ENCODE measurements around the gene ITGAX. TPM values are rescaled to one million over a fixed set of nuclear protein-coding genes. Genes with fewer than 3 reads are reported as not detected.

Gene ITGAX
- total and polyA plus RNA-seq, 2 of the 8 experiments (the other 6 are each of a cell fraction or from before 2014, with no cell fraction given), result 0.30 TPM; not detected in 1

DNA sequence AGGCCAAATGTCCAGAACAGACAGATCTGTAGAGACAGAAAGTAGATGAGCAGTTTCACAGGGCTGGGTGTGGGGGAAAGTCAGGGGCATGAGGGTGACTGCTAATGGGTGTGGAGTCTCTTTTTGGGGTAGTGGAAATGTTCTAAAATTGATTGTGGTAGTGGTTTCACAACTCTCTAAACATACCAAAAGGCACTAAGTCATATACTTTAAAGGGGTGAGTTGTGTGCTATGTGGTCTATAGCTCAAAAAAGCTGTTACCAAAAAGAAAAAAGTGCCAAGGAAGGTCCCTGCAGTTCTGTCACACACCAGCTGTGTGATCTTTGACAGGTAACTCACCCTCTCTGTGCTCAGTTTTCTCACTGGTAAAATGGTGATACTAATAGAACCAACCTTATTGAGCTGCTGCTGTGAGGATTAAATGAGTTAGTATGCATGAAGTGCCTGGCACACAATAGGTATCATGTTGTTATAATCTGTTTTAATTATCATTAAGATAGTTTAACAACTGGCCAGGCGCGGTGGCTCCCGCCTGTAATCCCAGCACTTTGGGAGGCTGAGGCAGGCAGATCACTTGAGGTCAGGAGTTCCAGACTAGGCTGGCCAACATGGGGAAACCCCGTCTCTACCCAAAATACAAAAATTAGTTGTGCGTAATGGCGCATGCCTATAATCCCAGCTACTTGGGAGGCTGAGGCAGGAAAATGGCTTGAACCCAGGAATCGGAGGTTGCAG, 10.3 kb downstream of the ITGAX start (continued):
- TF ChIP-seq RXRA (IDR thresholded peaks at IDR 0.05; ENCODE audit: insufficient read depth, low read depth, low read length) (no peak), RBBP5 (IDR thresholded peaks at IDR 0.05; ENCODE audit: borderline replicate concordance, low read depth, low read length) (no peak), CTBP2 (IDR thresholded peaks at IDR 0.05; ENCODE audit: borderline replicate concordance, insufficient read depth, insufficient read length, low read length) (no peak), TBP (IDR thresholded peaks at IDR 0.05; ENCODE audit: low read depth, low read length) (no peak), RAD21 (IDR thresholded peaks at IDR 0.05 in 1 of 2, conservative IDR thresholded peaks at IDR 0.05 in 1 of 2; ENCODE audit: low read depth in 2 of 2, low read length in 2 of 2) (no peak)

All from H1 (cell line).